Upper lobe of right lung (tissue), 1 donor: Measurements from ENCODE around the gene CFAP99. TPM values are rescaled to one million over a fixed set of nuclear protein-coding genes. Genes with fewer than 3 reads are reported as not detected.

ENCODE experiments used
- ATAC-seq: fragments of 200-7000 bp; cut with Tn5 transposase; one replicate; pipeline ENCODE4 v1.9.1; 2020; ENCODE audit warnings: mild to moderate bottlenecking, moderate library complexity
- DNase-seq: peaks from one replicate; pipeline ENCODE4 v3.0.0-alpha.2; 2020
- H3K27ac ChIP-seq: fragments of 200-600 bp; one replicate; pipeline ENCODE4 v1.8.0; 2022
- H3K27me3 ChIP-seq: fragments of 200-600 bp; one replicate; pipeline ENCODE4 v1.8.0; 2022; ENCODE audit warnings: mild to moderate bottlenecking
- H3K36me3 ChIP-seq: fragments of 200-600 bp; one replicate; pipeline ENCODE4 v1.8.0; 2022
- H3K4me1 ChIP-seq: fragments of 200-600 bp; one replicate; pipeline ENCODE4 v1.8.0; 2022
- H3K4me3 ChIP-seq: fragments of 200-600 bp; one replicate; pipeline ENCODE4 v1.8.0; 2022; ENCODE audit warnings: mild to moderate bottlenecking
- H3K9me3 ChIP-seq: fragments of 200-600 bp; one replicate; pipeline ENCODE4 v1.8.0; 2022
- intact Hi-C: fragments of 100-400 bp; cut with DNase I; formaldehyde crosslinking; loops from one replicate; pipeline ENCODE4 v1.11.0; 2022
- total RNA-seq: library from RNA; stranded (reverse); fragmentation: NEBNext Ultra II Directional; extraction: Animal tissue kit (Norgen Biotek cat#: 25700); gene quantifications from one replicate; pipeline ENCODE4 v1.2.1, GENCODE V29; 2021
- TF ChIP-seq, protein P1 (sequence below): fragments of 200-600 bp; IDR thresholded peaks from one replicate; pipeline ENCODE4 v1.8.0; 2022; ENCODE audit warnings: antibody characterized with exemption
- donor health status: DM: no; HTN: yes; CAD: no; lungs with severe emphysema.

Gene CFAP99
- total RNA-seq, 1 donor from 2014 or later: not detected

GRCh38 chr4:2457481-2458295, 38.9 kb downstream of the CFAP99 start:
- no peak overlapping the region for H3K4me3 ChIP-seq
- peak; percentile 62 for DNase-seq
- H3K4me1 ChIP-seq: peaks cover 4% of the 10 kb centered on the region
- H3K9me3 ChIP-seq: no peaks in the 10 kb centered on the region
- intact Hi-C loops: no loop called here
- no peaks in the 10 kb centered on the region for H3K27me3 ChIP-seq
- no peaks in the 10 kb centered on the region for H3K36me3 ChIP-seq
- no peak overlapping the region for H3K27ac ChIP-seq
- TF ChIP-seq, protein P1, sequence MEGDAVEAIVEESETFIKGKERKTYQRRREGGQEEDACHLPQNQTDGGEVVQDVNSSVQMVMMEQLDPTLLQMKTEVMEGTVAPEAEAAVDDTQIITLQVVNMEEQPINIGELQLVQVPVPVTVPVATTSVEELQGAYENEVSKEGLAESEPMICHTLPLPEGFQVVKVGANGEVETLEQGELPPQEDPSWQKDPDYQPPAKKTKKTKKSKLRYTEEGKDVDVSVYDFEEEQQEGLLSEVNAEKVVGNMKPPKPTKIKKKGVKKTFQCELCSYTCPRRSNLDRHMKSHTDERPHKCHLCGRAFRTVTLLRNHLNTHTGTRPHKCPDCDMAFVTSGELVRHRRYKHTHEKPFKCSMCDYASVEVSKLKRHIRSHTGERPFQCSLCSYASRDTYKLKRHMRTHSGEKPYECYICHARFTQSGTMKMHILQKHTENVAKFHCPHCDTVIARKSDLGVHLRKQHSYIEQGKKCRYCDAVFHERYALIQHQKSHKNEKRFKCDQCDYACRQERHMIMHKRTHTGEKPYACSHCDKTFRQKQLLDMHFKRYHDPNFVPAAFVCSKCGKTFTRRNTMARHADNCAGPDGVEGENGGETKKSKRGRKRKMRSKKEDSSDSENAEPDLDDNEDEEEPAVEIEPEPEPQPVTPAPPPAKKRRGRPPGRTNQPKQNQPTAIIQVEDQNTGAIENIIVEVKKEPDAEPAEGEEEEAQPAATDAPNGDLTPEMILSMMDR: no peak
- peak; percentile 15 for ATAC-seq

DNA sequence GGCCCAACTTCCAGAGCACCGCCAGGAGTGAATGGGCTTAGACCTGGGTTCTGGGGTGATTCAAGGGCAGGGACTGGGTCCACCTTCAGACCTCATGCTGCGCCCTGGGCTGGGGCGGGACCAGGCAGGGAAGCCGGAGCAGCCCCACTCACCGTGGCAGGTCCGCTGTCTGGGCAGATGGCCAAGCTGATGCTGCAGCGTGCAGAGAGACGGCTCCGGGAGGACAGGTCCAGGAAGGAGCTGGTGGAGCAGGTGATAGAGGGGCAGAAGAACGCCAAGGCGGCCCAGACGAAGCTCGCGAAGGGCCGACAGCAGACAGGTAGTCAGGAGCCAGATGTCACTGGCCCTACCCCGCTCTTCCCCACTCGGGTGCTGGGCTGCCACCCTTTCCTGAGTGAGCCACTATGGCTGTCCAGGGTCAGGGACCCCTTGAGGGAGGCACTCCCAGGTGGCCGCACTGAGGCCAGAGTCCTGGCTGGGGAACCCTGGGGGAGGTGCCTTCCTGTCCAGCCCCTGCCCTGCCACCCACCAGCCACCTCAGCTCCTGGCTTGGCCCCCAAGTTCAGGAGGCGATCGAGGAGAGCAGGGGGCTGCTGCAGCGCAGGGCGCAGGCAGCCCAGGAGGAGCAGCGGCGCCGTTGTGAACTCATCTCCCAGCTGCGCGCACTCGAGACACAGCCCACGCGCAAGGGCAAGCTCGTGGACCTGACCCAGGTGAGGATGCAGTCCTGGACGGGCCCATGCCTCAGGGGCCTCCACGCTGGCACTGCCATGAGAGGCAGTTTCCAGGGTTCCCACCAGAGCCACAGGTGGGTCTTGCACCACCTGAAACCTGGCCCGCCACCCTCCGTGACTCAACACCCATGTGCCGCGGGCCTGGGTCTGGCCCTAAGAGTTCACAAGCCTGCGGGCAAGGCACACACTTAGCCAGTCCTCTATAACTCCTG, 40.1 kb downstream of the CFAP99 start:
- no peaks in the 10 kb centered on the region for H3K9me3 ChIP-seq
- no peaks in the 10 kb centered on the region for H3K36me3 ChIP-seq
- TF ChIP-seq, protein P1: no peak
- ATAC-seq (no peak), DNase-seq (peak; percentile 56)
- H3K4me3 ChIP-seq: no peak overlapping the region
- no peak overlapping the region for H3K27ac ChIP-seq
- intact Hi-C loops: no loop called here
- H3K27me3 ChIP-seq: no peaks in the 10 kb centered on the region
- H3K4me1 ChIP-seq: peaks cover 4% of the 10 kb centered on the region

DNA sequence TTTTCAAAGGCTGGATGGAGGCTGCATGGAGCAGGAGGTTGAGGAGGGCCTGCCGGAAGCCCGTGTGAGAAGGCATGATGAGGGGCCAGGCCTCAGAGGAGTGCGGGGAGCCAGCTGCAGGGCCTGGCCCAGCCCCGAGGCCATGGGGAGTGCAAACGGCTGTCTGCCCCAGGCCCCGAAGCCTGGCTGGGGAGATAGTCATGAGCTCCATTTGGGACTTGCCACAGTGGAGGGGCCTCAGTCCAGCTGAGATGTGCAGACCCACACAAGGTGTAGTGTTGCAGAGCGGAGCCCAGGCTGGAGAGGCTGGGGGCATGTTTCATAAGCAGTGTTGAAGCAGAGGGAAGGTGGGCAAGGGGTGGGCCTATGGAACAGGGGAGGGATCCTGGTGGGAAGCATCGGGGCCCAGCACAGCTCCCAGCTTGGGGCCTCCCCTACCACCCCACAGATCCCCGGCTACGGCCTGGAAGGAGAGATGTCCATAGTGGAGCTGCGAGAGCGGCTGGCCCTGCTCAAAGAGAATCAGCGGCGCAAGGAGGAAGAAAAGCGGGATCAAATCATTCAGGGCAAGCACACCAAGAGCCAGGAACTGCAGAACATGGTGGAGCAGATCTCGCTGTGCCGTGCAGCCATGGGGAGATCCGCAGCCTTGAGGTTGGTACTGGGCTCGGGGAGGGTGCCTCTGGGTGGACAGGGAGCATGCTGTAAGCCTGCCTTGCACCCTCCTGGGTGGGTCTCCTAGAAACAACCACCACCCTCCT, 41.0 kb downstream of the CFAP99 start:
- ATAC-seq: no peak
- no peaks in the 10 kb centered on the region for H3K36me3 ChIP-seq
- no peaks in the 10 kb centered on the region for H3K9me3 ChIP-seq
- no peak overlapping the region for H3K4me3 ChIP-seq
- H3K4me1 ChIP-seq: peaks cover 4% of the 10 kb centered on the region
- peak; percentile 34 for DNase-seq
- no peak overlapping the region for H3K27ac ChIP-seq
- TF ChIP-seq, protein P1: no peak
- intact Hi-C loops: no loop called here
- no peaks in the 10 kb centered on the region for H3K27me3 ChIP-seq

GRCh38 chr4:2461246-2461960, 42.6 kb downstream of the CFAP99 start:
- DNase-seq: peak; percentile 55
- no peaks in the 10 kb centered on the region for H3K36me3 ChIP-seq
- peaks cover 4% of the 10 kb centered on the region for H3K4me1 ChIP-seq
- H3K4me3 ChIP-seq: no peak overlapping the region
- intact Hi-C loops: no loop called here
- no peaks in the 10 kb centered on the region for H3K27me3 ChIP-seq
- H3K27ac ChIP-seq: no peak overlapping the region
- no peak for ATAC-seq
- no peaks in the 10 kb centered on the region for H3K9me3 ChIP-seq
- TF ChIP-seq, protein P1: no peak
